HL-60/S4 (cell line): ENCODE measurements around the gene PIK3C2B.
"Not testable (repeated sequence)": the region's sequence is repeated elsewhere in the genome, so short reads cannot be mapped to it uniquely, and the experiment has no call there.

ENCODE experiments used
- in situ Hi-C: fragments of 300-500 bp; cut with MboI; formaldehyde crosslinking; loops from 2 replicates; pipeline ENCODE4 v1.14.3; 2022; ENCODE audit warnings: low sequenced_read_pairs

Gene PIK3C2B

DNA sequence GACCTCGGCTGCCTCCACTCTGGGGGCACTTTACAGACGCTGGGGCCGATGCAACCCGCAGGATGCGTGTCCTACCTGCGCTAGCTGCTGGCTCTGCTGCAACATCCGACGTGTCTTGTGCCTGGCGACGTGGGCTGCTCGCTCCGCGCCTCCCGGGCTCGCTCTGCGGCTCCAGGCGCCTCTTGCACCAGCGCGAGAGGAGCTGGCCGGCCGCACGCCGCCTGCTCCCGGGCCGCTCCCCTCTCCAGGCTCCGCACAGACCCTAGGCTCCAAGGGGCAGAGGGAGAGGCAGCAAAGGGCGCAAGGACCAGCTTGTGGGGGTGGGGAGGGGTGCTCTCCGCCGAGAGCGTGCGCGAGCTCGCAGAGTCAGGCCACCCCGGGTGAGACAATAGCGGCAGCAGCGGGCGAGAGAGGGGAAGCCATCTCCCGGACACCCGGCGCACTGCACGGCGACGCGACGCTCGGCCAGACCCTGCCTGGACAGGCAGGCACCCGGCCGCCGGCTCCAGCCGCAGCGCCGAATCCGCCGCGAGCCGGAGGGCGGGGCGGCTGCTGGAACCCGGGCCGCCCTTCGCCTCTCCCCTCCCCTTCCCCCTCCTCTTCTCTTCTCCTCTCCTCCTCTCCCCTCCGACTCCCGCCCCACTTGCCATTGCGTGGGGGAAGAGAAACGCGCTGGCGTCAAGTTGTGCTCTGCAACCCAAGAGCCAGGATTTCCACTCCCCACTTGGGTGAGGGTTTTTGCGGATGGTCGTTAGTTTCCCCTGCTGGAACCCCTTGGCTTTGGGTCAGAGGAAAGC, at the start of gene PIK3C2B:
PIK3C2B (minus strand) TSS at position 525 of the 797 bp plus-strand sequence. CDS start 25,003 bp downstream, outside the sequence.
- in situ Hi-C loops, result no loop called here

- in situ Hi-C loops, result no loop called here
Measured at GRCh38 chr1:204544321-204544720, 49.7 kb upstream of the PIK3C2B start.

- in situ Hi-C loops, result no loop called here
Measured at GRCh38 chr1:204541626-204542025, 47.0 kb upstream of the PIK3C2B start.

GRCh38 chr1:204532832-204533231, 38.2 kb upstream of the PIK3C2B start:
- in situ Hi-C loops, result no loop called here

- in situ Hi-C loops, result no loop called here
Measured at GRCh38 chr1:204530932-204531331, 36.3 kb upstream of the PIK3C2B start.

GRCh38 chr1:204529371-204529895, 34.8 kb upstream of the PIK3C2B start:
- in situ Hi-C loops, result no loop called here

DNA sequence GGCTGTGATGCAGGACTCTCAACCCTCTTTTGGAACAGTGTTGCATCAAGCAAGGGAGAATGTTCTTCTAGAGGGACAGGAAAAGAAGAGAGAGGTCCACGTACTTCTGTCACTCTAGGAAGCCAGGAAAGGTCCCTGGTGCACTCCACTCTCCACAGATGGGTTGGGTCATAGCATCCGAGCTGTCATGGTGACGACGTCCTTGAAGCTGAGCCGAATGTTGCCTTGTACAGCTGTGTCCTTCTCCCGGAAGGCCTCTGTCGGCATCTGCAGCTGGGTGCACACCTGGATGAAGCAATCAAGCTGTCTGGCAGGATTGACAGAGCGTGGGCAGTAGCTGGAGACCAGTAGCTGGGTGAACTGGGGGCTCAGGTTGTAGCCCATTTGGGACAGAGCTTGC, 34.1 kb upstream of the PIK3C2B start:
- in situ Hi-C loops, result no loop called here

DNA sequence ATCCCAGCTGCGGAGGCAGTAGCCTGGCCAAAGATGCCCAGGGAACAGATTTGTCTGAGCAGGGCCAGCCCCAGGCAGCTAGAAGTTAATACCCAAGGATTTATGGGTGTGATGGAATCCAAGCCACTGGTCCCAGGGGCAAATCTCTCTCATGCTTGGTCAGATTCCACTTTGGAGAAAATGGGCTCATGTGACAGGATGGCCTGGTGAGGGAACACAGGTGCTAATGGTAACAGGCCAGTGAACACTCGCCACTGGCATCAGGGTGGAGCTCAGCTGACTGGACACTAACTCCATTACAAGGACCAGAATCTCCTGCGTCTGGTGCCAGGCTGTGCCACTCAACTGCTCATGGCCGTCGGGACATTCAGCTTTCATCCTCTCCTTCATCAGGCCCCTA, 33.6 kb upstream of the PIK3C2B start:
- in situ Hi-C loops, result no loop called here

DNA sequence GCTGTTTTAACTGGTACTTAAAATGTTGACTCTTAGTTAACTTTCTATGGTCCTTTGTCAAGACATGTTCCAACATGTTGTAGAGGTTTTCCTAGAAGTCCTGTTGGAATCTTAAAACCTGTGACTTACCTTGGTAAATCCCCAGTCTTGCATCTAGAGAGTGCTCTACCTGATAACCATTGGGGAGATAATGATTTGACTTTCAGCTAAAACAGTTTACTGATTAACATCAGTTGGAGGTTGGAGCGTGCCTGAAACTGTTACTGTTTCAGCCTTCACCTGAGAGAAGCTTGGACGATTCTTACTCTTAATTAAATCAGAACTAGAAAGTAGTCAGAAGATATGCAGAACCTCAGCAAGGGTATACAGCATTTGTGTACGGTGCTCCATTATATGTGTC, 30.4 kb upstream of the PIK3C2B start:
- in situ Hi-C loops, result no loop called here

GRCh38 chr1:204523605-204524215, 29.1 kb upstream of the PIK3C2B start:
- in situ Hi-C loops, result no loop called here

- in situ Hi-C loops, result not testable (repeated sequence)
Measured at GRCh38 chr1:204521941-204522521, 27.4 kb upstream of the PIK3C2B start.

DNA sequence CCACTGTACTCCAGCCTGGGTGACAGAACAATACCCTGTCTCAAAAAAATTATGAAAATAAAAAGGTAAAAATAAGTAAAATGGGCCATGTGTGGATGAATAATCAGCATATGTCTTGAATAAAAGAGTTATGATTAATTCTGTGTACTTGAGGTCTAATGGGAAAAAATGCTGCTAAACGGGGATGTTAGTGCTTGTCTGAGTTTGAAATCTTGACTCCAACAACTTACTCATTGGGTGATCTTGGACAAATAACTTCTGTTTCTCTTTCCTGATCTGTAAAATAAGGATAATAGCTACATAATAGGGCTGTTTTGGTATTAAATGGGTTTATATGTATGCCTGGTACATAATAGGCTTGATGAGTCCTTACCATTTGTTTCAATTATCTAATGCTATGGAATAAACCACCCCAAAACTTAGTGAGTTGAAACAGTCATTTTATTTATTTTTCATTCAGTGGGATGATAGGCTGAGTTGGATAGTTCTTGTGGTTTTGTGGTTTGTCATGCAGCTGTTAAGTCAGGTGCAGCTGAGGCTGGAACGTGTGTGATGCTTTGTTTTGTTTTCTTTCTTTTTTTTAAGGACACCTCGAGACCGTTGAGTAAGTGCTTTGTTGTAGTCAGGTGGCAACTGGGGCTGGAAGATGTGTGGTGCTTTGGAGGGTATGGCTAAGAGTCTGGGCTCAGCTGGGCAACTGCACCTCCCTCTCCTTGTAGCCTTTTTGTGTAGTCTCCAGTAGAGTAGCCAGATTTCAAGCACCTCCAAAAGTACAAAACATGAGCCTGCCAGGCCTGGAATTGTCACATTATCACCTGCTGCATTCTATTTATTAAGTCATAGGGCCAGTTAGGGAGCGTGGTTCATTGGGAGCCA, 26.5 kb upstream of the PIK3C2B start:
- in situ Hi-C loops, result no loop called here

DNA sequence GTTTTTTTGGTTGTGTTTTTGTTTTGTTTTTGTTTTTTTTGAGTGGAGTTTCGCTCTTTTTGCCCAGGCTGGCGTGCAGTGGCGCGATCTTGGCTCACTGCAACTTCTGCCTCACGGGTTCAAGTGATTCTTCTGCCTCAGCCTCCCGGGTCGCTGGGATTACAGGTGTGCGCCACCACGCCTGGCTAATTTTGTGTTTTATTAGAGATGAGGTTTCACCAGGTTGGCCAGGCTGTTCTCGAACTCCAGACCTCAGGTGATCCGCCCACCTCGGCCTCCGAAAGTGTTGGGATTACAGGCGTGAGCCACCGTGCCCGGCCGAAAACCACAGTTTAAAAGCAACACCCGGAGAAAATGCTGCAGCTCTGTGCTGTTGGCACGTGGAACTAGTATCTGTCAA, 22.8 kb upstream of the PIK3C2B start:
- in situ Hi-C loops, result not testable (repeated sequence)

- in situ Hi-C loops, result no loop called here
Measured at GRCh38 chr1:204516180-204516879, 21.7 kb upstream of the PIK3C2B start, which contains the start of gene MDM4. TSS of gene MDM4 (plus strand) at chr1:204516406. CDS start at chr1:204525519, 9,113 bp downstream.

- in situ Hi-C loops, result no loop called here
Measured at GRCh38 chr1:204514828-204515227, 20.2 kb upstream of the PIK3C2B start.

GRCh38 chr1:204513117-204513716, 18.6 kb upstream of the PIK3C2B start:
- in situ Hi-C loops, result no loop called here

- in situ Hi-C loops, result no loop called here
Measured at GRCh38 chr1:204511366-204511765, 16.8 kb upstream of the PIK3C2B start.

DNA sequence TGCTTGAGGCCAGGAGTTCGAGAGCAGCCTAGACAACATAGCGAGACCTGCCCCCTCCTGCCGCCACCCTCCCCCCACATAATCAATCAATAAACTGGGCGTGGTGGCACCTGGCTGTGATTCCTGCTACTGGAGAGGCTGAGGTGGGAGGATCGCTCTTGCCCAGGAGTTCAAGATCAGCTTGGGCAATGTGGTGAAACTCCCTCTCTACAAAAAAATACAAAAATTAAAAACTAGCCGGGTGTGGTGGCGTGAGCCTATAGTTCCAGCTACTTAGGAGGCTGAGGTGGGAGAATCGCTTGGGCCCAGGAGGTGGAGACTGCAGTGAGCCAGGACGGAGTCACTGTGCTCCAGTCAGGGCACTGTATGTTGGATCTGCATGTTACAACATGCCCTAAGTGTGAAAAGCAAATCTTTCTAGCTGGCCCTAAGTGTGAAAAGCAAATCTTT, 14.6 kb upstream of the PIK3C2B start:
- in situ Hi-C loops, result no loop called here

- in situ Hi-C loops, result no loop called here
Measured at GRCh38 chr1:204507317-204508105, 12.9 kb upstream of the PIK3C2B start.
